Activated CD4-positive, alpha-beta T cell treated with anti-CD3 and anti-CD28 coated beads, Interleukin-2, amount 10 ng/mL, durations not matched to agents 24 days and 14 days (primary cell): ENCODE results near the gene UBE2F. TPM values are rescaled to one million over a fixed set of nuclear protein-coding genes. Genes with fewer than 3 reads are reported as not detected.
"Not testable (repeated sequence)": the region's sequence is repeated elsewhere in the genome, so short reads cannot be mapped to it uniquely, and the experiment has no call there.

Experiments used
- DNase-seq: peaks from one replicate; pipeline ENCODE4 v3.0.0; 2022
- H3K27ac Mint-ChIP-seq: one replicate; pipeline ENCODE4 v1.8.0; 2022; ENCODE audit warnings: mild to moderate bottlenecking, mixed read lengths
- H3K27me3 Mint-ChIP-seq: one replicate; pipeline ENCODE4 v1.8.0; 2022; ENCODE audit warnings: mixed read lengths
- H3K36me3 Mint-ChIP-seq: one replicate; pipeline ENCODE4 v1.8.0; 2022; ENCODE audit warnings: low read depth, mild to moderate bottlenecking, mixed read lengths
- H3K4me1 Mint-ChIP-seq: one replicate; pipeline ENCODE4 v1.8.0; 2021; ENCODE audit warnings: mixed read lengths
- H3K4me3 Mint-ChIP-seq: one replicate; pipeline ENCODE4 v1.8.0; 2022; ENCODE audit warnings: mild to moderate bottlenecking, moderate library complexity, mixed read lengths
- H3K9me3 Mint-ChIP-seq: one replicate; pipeline ENCODE4 v1.8.0; 2021; ENCODE audit warnings: mixed read lengths
- intact Hi-C: fragments of 100-400 bp; cut with micrococcal nuclease; formaldehyde crosslinking; loops from one replicate; pipeline ENCODE4 v1.15.1; 2023
- total RNA-seq: library from RNA; stranded (reverse); gene quantifications from 2 replicates; pipeline ENCODE4 v1.2.3, GENCODE V29; 2022

The UBE2F gene
- total RNA-seq, 1 donor from 2014 or later = 124 TPM

- no peak overlapping the region for H3K4me3 Mint-ChIP-seq
- H3K9me3 Mint-ChIP-seq = no peaks in the 10 kb centered on the region
- peaks cover 51% of the 10 kb centered on the region for H3K36me3 Mint-ChIP-seq
- no peaks in the 10 kb centered on the region for H3K27me3 Mint-ChIP-seq
- peak overlapping the region; percentile 76 for H3K27ac Mint-ChIP-seq
- peaks cover 25% of the 10 kb centered on the region for H3K4me1 Mint-ChIP-seq
- intact Hi-C loops = no loop called here
- DNase-seq = no peak
Measured at GRCh38 chr2:238022594-238023157, 55.9 kb downstream of the UBE2F start.

GRCh38 chr2:238023608-238024007 is 56.8 kb downstream of the UBE2F start:
- peak overlapping the region; percentile 62 for H3K27ac Mint-ChIP-seq
- no peak for DNase-seq
- no peaks in the 10 kb centered on the region for H3K27me3 Mint-ChIP-seq
- peaks cover 25% of the 10 kb centered on the region for H3K4me1 Mint-ChIP-seq
- peaks cover 51% of the 10 kb centered on the region for H3K36me3 Mint-ChIP-seq
- intact Hi-C loops = no loop called here
- no peaks in the 10 kb centered on the region for H3K9me3 Mint-ChIP-seq
- H3K4me3 Mint-ChIP-seq = no peak overlapping the region

DNA sequence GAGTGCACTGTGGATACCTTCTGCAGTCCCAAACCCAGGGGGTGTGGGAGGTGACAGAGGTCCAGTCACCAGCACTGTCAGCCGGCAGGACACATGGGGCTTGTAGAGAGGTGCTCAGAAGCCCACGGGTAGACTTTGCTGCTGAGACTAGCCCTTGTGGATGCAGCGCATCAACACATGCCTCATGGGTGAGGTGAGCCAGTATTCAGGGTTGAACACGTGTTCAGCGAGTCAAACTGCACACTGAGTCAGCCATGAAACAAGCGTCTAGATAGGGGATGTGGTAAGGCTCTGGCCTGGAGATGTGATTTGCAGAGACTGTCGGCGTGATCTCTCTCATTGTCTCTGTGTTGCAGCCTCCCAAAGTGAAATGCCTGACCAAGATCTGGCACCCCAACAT is 58.2 kb downstream of the UBE2F start:
- peaks cover 23% of the 10 kb centered on the region for H3K4me1 Mint-ChIP-seq
- intact Hi-C loops = loop anchor here (1.0 to 5.0 kb wide), 4 partner anchors 22 to 58 kb away; partner anchors contain the start of genes SCLY and UBE2F
- no peaks in the 10 kb centered on the region for H3K9me3 Mint-ChIP-seq
- H3K27me3 Mint-ChIP-seq = no peaks in the 10 kb centered on the region
- peak; percentile 72 for DNase-seq
- peak overlapping the region; percentile 31 for H3K4me3 Mint-ChIP-seq
- peaks cover 48% of the 10 kb centered on the region for H3K36me3 Mint-ChIP-seq
- H3K27ac Mint-ChIP-seq = peak overlapping the region; percentile 65

GRCh38 chr2:238025741-238026360 is 59.0 kb downstream of the UBE2F start:
- Mint-ChIP-seq H3K9me3 (no peaks in the 10 kb centered on the region), H3K27me3 (no peaks in the 10 kb centered on the region), H3K4me3 (peak overlapping the region; percentile 31), H3K36me3 (peaks cover 50% of the 10 kb centered on the region), H3K27ac (peak overlapping the region; percentile 65), H3K4me1 (peaks cover 22% of the 10 kb centered on the region)
- no peak for DNase-seq
- intact Hi-C loops = loop anchor here (1.0 to 5.0 kb wide), 4 partner anchors 23 to 59 kb away; partner anchors contain the start of genes SCLY and UBE2F

GRCh38 chr2:238027058-238027457 is 60.2 kb downstream of the UBE2F start:
- Mint-ChIP-seq H3K9me3 (no peaks in the 10 kb centered on the region), H3K27me3 (no peaks in the 10 kb centered on the region), H3K4me1 (peaks cover 22% of the 10 kb centered on the region), H3K27ac (no peak overlapping the region), H3K36me3 (peaks cover 55% of the 10 kb centered on the region), H3K4me3 (no peak overlapping the region)
- intact Hi-C loops = loop anchor here (5.0 kb wide), 1 partner anchor 35 kb away; the partner anchor contains the start of gene SCLY
- DNase-seq = no peak

DNA sequence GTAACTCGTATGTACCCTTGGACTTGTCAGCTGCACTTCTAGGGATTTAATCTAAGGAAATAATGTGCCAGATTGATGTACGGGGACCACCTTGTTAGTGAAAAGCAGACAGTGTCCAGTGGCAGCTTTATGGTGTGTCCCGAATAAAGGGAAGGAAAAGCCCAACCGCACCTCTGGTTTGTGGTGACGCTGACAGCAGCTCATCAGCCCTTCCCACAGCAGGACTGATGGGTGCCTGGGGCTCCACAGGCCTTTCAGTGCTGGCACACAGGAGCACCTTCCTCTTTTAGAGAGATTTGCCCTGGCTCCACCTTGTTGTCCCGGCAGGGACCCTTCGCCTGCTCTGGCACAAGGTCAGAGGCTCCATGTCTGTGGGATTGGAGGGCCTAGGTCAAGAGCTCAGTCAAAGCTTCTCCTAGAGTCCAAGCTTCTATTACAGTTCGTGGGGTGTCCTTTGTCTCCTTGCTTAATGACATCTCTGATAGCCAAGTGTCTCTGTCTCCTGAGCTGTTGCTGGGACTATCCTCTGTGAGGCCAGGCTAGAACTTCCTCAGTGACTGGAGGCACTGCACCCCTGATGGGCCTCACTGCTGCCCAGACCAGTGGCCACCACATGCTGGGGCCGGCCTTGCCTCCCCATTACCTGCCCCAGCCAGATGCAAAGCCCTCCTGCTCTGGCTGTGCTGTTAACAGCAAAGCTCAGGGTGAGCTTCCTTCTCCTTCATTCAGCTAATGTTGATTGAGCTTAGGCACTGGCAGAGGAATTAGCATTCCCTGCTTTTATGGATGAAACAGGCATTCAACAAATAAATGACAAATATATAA is 61.0 kb downstream of the UBE2F start:
- no peaks in the 10 kb centered on the region for H3K27me3 Mint-ChIP-seq
- H3K27ac Mint-ChIP-seq = peak overlapping the region; percentile 29
- H3K9me3 Mint-ChIP-seq = no peaks in the 10 kb centered on the region
- no peak overlapping the region for H3K4me3 Mint-ChIP-seq
- DNase-seq = no peak
- intact Hi-C loops = loop anchor here (5.0 kb wide), 1 partner anchor 34 kb away; the partner anchor contains the start of gene SCLY
- peaks cover 19% of the 10 kb centered on the region for H3K4me1 Mint-ChIP-seq
- H3K36me3 Mint-ChIP-seq = peaks cover 57% of the 10 kb centered on the region

DNA sequence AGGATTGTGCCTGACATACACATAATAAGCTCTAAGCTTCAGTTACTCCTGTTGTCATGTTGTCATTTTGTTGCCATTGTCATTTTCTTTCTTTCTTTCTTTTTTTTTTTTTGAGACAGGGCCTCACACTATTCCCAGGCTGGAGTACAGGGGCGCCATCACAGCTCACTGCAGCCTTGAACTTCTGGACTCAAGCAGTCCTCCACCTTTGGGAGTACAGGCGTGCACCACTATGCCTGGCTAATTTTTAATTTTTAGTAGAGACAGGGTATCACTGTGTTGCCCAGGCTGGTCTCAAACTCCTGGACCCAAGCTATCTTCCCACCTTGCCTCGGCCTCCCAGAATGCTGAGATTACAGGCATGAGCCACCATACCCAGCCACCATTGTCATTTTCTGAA is 63.0 kb downstream of the UBE2F start:
- Mint-ChIP-seq H3K36me3 (peaks cover 68% of the 10 kb centered on the region), H3K4me3 (no peak overlapping the region), H3K4me1 (peaks cover 11% of the 10 kb centered on the region), H3K9me3 (no peaks in the 10 kb centered on the region), H3K27ac (no peak overlapping the region), H3K27me3 (no peaks in the 10 kb centered on the region)
- no peak for DNase-seq
- intact Hi-C loops = loop anchor here (5.0 kb wide), 1 partner anchor 32 kb away; the partner anchor contains the start of gene SCLY

- Mint-ChIP-seq H3K27ac (peak overlapping the region; percentile 34), H3K4me1 (peaks cover 3% of the 10 kb centered on the region), H3K9me3 (no peaks in the 10 kb centered on the region), H3K4me3 (no peak overlapping the region), H3K36me3 (peaks cover 67% of the 10 kb centered on the region), H3K27me3 (no peaks in the 10 kb centered on the region)
- intact Hi-C loops = no loop called here
- no peak for DNase-seq
Measured at GRCh38 chr2:238030422-238031155, 63.8 kb downstream of the UBE2F start.

- Mint-ChIP-seq H3K27ac (peak overlapping the region; percentile 51), H3K4me3 (no peak overlapping the region), H3K9me3 (no peaks in the 10 kb centered on the region), H3K4me1 (peaks cover 2% of the 10 kb centered on the region), H3K27me3 (no peaks in the 10 kb centered on the region), H3K36me3 (peaks cover 63% of the 10 kb centered on the region)
- intact Hi-C loops = no loop called here
- no peak for DNase-seq
Measured at GRCh38 chr2:238031751-238032150, 64.9 kb downstream of the UBE2F start.

DNA sequence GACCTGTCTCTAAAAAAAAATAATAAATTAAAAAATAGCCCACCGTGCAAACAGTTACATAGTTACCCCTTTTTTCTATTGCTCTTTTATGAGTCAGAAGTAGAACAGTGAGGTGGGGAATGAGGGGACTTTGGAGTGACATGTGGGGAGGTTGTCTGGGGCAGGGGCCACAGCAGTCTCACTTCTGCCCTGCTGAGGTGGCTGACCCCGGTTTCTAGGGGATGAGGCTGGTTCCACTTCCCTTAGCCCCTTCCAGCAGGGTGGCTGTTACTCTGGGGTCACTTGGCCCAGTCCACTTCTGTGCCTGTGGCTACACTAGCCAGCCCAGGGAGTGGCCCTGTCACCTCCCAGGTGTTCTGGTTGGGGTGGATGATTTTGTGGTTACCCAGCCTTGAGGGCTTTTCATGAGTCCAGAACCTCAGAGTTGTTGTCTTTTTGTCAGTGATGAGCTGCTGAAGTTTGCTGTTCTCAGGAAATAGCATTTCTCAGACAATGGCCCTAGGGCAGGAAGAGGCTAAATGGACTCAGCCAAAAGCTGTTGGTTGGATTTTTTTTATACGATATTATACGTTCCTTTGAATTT is 66.0 kb downstream of the UBE2F start:
- H3K9me3 Mint-ChIP-seq = no peaks in the 10 kb centered on the region
- no peak overlapping the region for H3K27ac Mint-ChIP-seq
- H3K27me3 Mint-ChIP-seq = no peaks in the 10 kb centered on the region
- peaks cover 2% of the 10 kb centered on the region for H3K4me1 Mint-ChIP-seq
- H3K36me3 Mint-ChIP-seq = peaks cover 66% of the 10 kb centered on the region
- DNase-seq = no peak
- intact Hi-C loops = no loop called here
- no peak overlapping the region for H3K4me3 Mint-ChIP-seq

DNA sequence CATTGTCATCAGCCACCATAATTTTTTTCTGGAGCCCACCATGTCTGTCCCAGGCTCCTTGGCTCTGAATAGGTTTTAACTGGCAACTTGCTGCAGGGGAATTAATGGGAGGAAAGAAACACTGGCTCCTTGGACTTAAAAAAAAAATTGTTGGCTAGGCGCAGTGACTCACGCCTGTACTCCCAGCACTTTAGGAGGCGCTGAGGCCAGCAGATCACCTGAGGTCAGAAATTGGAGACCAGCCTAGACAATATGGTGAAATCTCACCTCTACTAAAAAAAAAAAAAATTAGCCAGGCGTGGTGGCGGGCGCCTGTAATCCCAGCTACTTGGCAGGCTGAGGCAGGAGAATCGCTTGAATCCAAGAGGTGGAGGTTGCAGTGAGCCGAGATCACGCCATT is 67.2 kb downstream of the UBE2F start:
- H3K27me3 Mint-ChIP-seq, H3K27ac Mint-ChIP-seq, intact Hi-C loops, H3K4me3 Mint-ChIP-seq, H3K4me1 Mint-ChIP-seq, H3K9me3 Mint-ChIP-seq, DNase-seq: not testable (repeated sequence)
- H3K36me3 Mint-ChIP-seq = peaks cover 67% of the 10 kb centered on the region

DNA sequence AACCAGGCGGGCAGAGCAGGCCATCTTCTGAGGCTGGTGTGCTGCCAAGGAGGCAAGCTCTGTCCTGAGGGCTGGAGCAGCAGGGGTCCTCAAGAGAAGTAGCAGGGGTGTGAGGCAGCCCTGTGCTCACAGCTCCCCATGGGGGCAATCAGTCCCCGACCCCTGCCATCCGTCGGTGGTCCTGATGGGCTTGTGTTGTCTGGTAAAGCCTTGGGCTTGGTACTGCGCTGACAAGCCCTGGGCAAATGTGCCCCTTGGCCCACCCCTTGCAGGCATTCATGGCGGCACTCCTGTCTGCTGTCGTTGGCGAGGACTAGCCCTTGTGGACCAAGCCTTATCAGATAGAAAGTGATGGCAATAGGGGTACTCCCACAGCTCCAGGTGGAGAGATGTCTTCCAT is 71.4 kb downstream of the UBE2F start:
- H3K27ac Mint-ChIP-seq = no peak overlapping the region
- no peak overlapping the region for H3K4me3 Mint-ChIP-seq
- H3K27me3 Mint-ChIP-seq = no peaks in the 10 kb centered on the region
- no peak for DNase-seq
- intact Hi-C loops = no loop called here
- no peaks in the 10 kb centered on the region for H3K4me1 Mint-ChIP-seq
- H3K9me3 Mint-ChIP-seq = no peaks in the 10 kb centered on the region
- peaks cover 63% of the 10 kb centered on the region for H3K36me3 Mint-ChIP-seq

DNA sequence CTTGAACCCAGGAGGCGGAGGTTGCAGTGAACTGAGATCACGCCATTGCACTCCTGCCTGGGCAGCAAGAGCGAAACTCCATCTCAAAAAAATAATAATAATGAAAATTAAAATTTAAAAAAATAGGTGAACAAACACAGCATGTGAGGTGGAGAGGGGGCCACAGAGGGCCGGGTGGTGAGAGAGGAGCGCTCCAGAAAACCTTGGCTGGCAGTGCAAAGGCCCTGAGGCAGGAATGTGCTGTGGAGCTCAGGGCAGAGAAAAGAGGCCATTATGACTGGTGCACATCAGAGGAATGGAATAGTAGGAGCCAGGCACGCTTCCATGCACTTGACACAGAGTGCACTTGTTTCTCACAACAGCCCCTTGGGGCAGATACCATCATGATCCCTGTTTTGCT is 72.3 kb downstream of the UBE2F start:
- peaks cover 2% of the 10 kb centered on the region for H3K4me1 Mint-ChIP-seq
- H3K27ac Mint-ChIP-seq = peak overlapping the region; percentile 72
- intact Hi-C loops = no loop called here
- H3K4me3 Mint-ChIP-seq = no peak overlapping the region
- H3K36me3 Mint-ChIP-seq = peaks cover 57% of the 10 kb centered on the region
- DNase-seq = no peak
- H3K27me3 Mint-ChIP-seq = no peaks in the 10 kb centered on the region
- no peaks in the 10 kb centered on the region for H3K9me3 Mint-ChIP-seq
